Activated naive CD8-positive, alpha-beta T cell (primary cell): ENCODE measurements around the gene UVRAG.
"Not testable (repeated sequence)": the region's sequence is repeated elsewhere in the genome, so short reads cannot be mapped to it uniquely, and the experiment has no call there.

ENCODE experiments used
- H3K27ac Mint-ChIP-seq: one replicate; pipeline ENCODE4 v1.8.0; 2021; ENCODE audit warnings: mixed read lengths
- H3K27me3 Mint-ChIP-seq: one replicate; pipeline ENCODE4 v1.8.0; 2021; ENCODE audit warnings: mixed read lengths
- H3K36me3 Mint-ChIP-seq: one replicate; pipeline ENCODE4 v1.8.0; 2021; ENCODE audit warnings: mixed read lengths
- H3K4me1 Mint-ChIP-seq: one replicate; pipeline ENCODE4 v1.8.0; 2021; ENCODE audit warnings: low read depth, mixed read lengths
- H3K4me3 Mint-ChIP-seq: one replicate; pipeline ENCODE4 v1.8.0; 2021; ENCODE audit warnings: mild to moderate bottlenecking, mixed read lengths
- H3K9me3 Mint-ChIP-seq: one replicate; pipeline ENCODE4 v1.8.0; 2021; ENCODE audit warnings: low read depth, mixed read lengths

Gene UVRAG

DNA sequence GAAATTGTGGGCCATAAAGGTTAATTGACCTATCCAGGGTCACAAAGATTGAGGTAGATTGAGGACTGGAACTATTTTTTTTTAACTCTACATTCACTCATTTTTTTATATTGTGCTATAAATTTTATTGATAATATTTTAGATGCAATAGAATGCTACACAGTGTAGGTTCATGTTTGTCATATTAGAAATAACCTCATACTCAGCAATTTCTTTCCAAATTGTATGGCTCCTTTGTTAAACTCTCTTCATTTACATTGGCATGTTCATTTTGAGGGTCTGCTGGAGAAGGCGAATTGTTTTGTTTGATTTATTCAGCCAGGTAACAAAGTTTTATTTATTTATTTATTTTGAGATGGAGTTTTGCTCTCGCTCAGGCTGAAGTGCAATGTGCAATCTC is 44.6 kb downstream of the UVRAG start:
- H3K27ac Mint-ChIP-seq, result no peak overlapping the region

DNA sequence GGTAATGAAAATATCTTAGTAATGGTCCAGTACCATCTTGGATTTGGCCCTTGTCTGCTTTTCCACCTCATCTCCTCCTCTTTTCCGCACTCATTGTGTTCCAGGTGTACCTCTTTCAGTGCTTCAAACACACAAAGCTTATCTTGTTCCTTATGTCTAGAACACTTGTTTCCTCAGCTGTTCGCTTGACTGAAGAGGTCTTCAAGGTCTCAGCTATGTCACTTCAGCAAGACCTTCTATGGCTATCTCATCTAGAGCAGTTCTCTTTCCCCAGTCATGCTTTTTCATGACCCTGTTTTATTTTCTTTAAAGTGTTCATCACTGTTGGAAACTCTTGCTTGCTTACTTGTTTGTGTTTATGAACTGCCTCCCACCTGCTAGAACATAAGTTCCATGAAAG is 47.4 kb downstream of the UVRAG start:
- Mint-ChIP-seq H3K9me3 (no peaks in the 10 kb centered on the region), H3K27me3 (no peaks in the 10 kb centered on the region), H3K36me3 (no peaks in the 10 kb centered on the region), H3K27ac (no peak overlapping the region), H3K4me3 (no peak overlapping the region), H3K4me1 (peaks cover 4% of the 10 kb centered on the region)

More for the DNA sequence above, 44.6 kb downstream of the UVRAG start:
- H3K4me1 Mint-ChIP-seq, result peaks cover 4% of the 10 kb centered on the region
- peaks cover 5% of the 10 kb centered on the region for H3K36me3 Mint-ChIP-seq
- no peaks in the 10 kb centered on the region for H3K9me3 Mint-ChIP-seq
- no peaks in the 10 kb centered on the region for H3K27me3 Mint-ChIP-seq
- H3K4me3 Mint-ChIP-seq, result no peak overlapping the region

DNA sequence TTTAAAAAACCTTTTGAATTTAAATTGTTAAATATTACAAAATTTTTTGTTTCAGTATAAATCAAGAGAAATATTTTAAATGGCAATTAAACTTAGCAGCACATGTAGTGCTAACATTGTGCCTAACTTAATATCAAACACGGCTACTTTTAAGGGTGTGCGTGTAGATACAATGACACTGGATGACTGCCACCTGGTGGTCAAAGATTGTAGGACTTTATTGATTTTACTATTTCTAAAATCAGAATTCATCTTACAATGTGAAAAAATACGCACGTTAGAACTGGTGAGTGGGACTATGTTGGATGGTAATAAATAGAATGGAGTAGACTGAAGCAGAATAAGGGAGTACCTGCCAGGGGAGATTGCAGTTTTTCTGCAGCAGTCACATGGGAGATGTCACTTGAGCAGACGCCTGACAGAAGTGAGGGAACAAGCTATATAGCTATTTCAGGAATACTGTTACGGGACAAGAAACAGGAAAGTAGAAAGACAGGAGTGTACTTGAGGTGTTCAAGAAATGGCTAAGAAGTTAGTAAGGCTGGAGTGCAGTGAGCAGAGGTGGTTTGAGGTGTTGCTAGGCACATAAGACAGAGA is 52.9 kb downstream of the UVRAG start:
- Mint-ChIP-seq H3K27ac (no peak overlapping the region), H3K4me3 (no peak overlapping the region), H3K9me3 (no peaks in the 10 kb centered on the region), H3K27me3 (no peaks in the 10 kb centered on the region), H3K36me3 (no peaks in the 10 kb centered on the region), H3K4me1 (peaks cover 13% of the 10 kb centered on the region)

DNA sequence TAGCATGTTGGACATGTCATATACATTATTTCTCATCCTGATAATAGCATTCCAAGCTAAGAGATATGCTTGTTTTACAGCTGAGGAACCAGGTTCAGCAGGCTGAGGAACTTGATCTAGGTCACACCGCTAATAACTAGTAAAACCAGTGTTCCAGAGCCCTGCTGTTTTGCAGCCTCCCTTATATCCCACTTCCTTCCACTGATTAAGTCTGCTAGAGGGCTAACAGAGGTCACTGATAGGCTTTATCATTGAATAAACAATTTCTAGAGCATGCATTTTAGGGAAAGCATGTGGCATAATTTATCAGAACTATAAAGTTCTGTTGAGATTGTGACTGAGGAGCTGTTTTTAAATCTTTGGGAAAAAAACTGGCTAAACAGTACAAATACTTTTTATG is 54.0 kb downstream of the UVRAG start:
- Mint-ChIP-seq H3K27ac (no peak overlapping the region), H3K27me3 (no peaks in the 10 kb centered on the region), H3K4me3 (no peak overlapping the region), H3K9me3 (no peaks in the 10 kb centered on the region), H3K4me1 (peaks cover 23% of the 10 kb centered on the region), H3K36me3 (no peaks in the 10 kb centered on the region)

- Mint-ChIP-seq H3K27me3 (no peaks in the 10 kb centered on the region), H3K27ac (no peak overlapping the region), H3K4me3 (no peak overlapping the region), H3K36me3 (no peaks in the 10 kb centered on the region), H3K9me3 (no peaks in the 10 kb centered on the region), H3K4me1 (peaks cover 25% of the 10 kb centered on the region)
Observed at GRCh38 chr11:75869661-75870455, 54.8 kb downstream of the UVRAG start.

DNA sequence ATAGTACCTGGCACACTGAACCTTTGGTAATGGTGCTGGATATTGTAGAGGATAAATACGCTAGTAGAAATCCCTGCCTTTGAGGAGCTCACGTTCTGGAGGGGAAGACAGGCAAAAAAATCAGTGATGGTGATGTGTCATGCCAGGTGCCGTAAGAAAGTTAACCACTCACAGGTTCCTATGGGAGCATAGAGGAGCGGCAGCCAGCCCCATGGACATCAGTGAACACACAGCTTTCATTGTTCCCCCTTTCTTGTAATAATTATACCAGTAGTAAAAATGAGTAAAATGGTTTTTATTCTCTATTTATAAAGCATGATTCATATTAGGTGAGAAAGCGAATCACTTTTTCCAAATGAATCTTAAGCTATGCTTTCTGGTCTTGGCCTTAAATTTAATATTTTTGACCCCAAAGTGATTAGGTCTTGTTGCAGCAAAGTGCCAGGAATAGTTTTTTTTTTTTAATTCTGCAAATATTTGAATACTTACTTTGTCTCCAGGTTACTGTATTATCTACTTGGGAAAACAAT is 57.9 kb downstream of the UVRAG start:
- no peaks in the 10 kb centered on the region for H3K27me3 Mint-ChIP-seq
- no peak overlapping the region for H3K4me3 Mint-ChIP-seq
- no peaks in the 10 kb centered on the region for H3K9me3 Mint-ChIP-seq
- H3K27ac Mint-ChIP-seq, result peak overlapping the region; percentile 59
- H3K4me1 Mint-ChIP-seq, result peaks cover 24% of the 10 kb centered on the region
- H3K36me3 Mint-ChIP-seq, result no peaks in the 10 kb centered on the region

DNA sequence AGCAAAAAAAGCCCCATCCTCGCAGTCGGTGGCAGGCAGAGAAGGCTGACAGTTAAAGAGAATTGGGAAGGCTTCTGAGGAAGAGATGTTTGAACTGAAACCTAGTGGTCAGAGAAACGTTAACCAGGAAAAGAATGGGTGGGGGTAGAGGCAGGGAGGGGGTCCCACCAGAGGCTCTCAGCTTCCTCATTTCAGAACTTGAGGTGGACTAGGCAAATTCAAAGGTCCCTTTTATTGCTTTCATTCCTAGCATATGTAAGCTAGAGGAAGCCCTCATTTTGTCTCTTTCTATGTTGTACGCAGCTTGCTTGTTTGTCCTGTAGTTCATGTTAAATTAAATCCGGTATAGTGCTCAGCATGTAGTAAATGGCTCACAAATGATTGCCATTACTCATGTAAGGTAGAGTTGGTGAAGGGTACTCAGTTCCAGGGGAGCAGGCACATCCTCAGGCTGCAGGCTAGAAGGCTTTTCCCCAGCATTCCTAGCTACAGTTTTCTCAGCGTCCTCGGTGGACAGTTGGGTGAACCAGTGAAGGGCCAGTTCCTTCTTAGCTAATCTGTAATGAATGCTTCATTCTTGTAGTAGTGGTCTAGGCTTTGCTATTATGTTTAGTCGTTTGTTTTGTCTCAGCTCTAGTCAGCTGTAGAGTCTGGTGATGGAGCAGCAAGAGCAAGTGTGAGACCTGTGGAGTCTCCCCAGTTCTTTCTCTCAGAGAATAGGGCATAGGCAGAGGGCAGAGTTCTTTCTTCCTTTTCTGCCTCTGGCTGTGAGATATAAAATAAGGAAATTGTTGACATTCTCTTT is 58.6 kb downstream of the UVRAG start:
- Mint-ChIP-seq H3K4me1 (peaks cover 22% of the 10 kb centered on the region), H3K27ac (peak overlapping the region; percentile 59), H3K27me3 (no peaks in the 10 kb centered on the region), H3K4me3 (no peak overlapping the region), H3K9me3 (no peaks in the 10 kb centered on the region), H3K36me3 (no peaks in the 10 kb centered on the region)

- Mint-ChIP-seq H3K27ac (no peak overlapping the region), H3K9me3 (no peaks in the 10 kb centered on the region), H3K27me3 (no peaks in the 10 kb centered on the region), H3K36me3 (peaks cover 4% of the 10 kb centered on the region), H3K4me3 (no peak overlapping the region), H3K4me1 (peaks cover 22% of the 10 kb centered on the region)
Observed at GRCh38 chr11:75874684-75875341, 59.8 kb downstream of the UVRAG start.

GRCh38 chr11:75877327-75877726 is 62.3 kb downstream of the UVRAG start:
- H3K9me3 Mint-ChIP-seq, H3K36me3 Mint-ChIP-seq, H3K27me3 Mint-ChIP-seq: not testable (repeated sequence)

DNA sequence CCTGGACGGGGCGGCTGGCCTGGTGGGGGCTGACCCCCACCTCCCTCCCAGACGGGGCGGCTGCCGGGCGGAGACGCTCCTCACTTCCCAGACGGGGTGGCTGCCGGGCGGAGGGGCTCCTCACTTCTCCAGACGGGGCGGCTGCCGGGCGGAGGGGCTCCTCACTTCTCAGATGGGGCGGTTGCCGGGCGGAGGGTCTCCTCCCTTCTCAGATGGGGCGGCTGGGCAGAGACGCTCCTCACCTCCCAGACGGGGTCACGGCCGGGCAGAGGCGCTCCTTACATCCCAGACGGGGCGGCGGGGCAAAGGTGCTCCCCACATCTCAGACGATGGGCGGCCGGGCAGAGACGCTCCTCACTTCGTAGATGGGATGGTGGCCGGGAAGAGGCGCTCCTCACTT is 62.9 kb downstream of the UVRAG start:
- Mint-ChIP-seq H3K4me1 (peaks cover 12% of the 10 kb centered on the region), H3K36me3 (peaks cover 10% of the 10 kb centered on the region)
- not testable (repeated sequence) for H3K4me3 Mint-ChIP-seq, H3K27me3 Mint-ChIP-seq, H3K9me3 Mint-ChIP-seq, H3K27ac Mint-ChIP-seq

More at GRCh38 chr11:75877327-75877726, 62.3 kb downstream of the UVRAG start:
- not testable (repeated sequence) for H3K4me3 Mint-ChIP-seq, H3K27ac Mint-ChIP-seq
- peaks cover 16% of the 10 kb centered on the region for H3K4me1 Mint-ChIP-seq

- Mint-ChIP-seq H3K27ac (no peak overlapping the region), H3K36me3 (peaks cover 10% of the 10 kb centered on the region), H3K4me3 (no peak overlapping the region), H3K4me1 (peaks cover 3% of the 10 kb centered on the region), H3K9me3 (no peaks in the 10 kb centered on the region), H3K27me3 (no peaks in the 10 kb centered on the region)
Observed at GRCh38 chr11:75878933-75879332, 63.9 kb downstream of the UVRAG start.

DNA sequence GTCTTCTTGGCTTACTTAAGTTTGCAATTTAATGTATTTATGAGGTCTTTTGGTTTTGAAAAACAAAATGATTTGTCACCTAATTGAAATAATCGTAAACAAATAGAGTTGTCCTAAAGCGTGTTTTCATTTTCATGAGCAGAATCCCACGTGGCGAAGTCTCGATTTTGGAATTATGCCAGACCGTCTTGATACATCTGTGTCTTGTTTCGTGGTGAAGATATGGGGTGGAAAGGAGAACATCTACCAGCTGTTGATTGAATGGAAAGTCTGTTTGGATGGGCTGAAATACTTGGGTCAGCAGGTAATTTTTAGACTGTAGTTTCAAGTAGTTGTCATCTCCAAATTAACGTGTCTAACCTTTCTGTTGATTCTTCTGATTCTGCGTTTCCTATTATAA is 64.7 kb downstream of the UVRAG start:
- Mint-ChIP-seq H3K27ac (no peak overlapping the region), H3K36me3 (peaks cover 13% of the 10 kb centered on the region), H3K9me3 (no peaks in the 10 kb centered on the region), H3K27me3 (no peaks in the 10 kb centered on the region), H3K4me1 (peaks cover 4% of the 10 kb centered on the region), H3K4me3 (no peak overlapping the region)

DNA sequence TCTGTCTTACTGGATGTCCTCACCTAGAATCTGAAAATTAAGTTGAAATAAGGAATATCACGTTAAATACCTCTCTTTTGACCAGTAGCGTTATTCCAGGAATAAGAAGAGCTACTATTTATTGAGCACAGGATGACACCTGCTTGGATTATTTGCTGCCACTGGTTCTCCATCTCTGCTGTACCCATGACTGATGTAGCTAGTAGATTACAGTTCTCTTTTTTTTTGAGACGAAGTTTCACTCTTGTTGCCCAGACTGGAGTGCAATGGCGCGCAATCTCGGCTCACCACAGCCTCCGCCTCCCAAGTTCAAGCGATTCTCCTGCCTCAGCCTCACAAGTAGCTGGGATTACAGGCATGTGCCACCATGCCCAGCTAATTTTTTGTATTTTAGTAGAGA is 65.3 kb downstream of the UVRAG start:
- peaks cover 13% of the 10 kb centered on the region for H3K36me3 Mint-ChIP-seq
- not testable (repeated sequence) for H3K4me1 Mint-ChIP-seq, H3K27me3 Mint-ChIP-seq, H3K27ac Mint-ChIP-seq, H3K9me3 Mint-ChIP-seq, H3K4me3 Mint-ChIP-seq

GRCh38 chr11:75884321-75884720 is 69.3 kb downstream of the UVRAG start:
- H3K27ac Mint-ChIP-seq, result no peak overlapping the region

DNA sequence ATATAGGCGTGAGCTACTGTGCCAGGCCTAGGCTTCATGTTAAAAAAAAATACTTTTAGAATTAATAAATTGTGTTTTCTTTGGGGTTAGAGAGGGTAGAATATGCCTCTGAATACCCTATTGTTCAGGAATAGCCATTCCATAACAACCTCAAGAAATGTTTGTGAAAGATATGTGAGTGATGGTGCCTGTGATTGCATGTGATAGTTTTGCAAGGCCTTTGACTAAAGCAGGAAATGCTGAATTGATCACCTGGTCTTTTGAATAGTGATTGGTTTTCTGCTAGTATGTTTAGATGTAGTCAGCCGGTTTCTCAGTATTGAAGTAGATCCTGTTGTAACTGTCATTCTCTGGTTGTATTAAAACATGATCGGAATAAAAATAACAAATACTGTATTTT is 73.4 kb downstream of the UVRAG start:
- no peaks in the 10 kb centered on the region for H3K27me3 Mint-ChIP-seq
- no peaks in the 10 kb centered on the region for H3K9me3 Mint-ChIP-seq
- H3K4me1 Mint-ChIP-seq, result peaks cover 6% of the 10 kb centered on the region
- no peak overlapping the region for H3K4me3 Mint-ChIP-seq
- peaks cover 7% of the 10 kb centered on the region for H3K36me3 Mint-ChIP-seq
- no peak overlapping the region for H3K27ac Mint-ChIP-seq

More at GRCh38 chr11:75884321-75884720, 69.3 kb downstream of the UVRAG start:
- Mint-ChIP-seq H3K36me3 (peaks cover 17% of the 10 kb centered on the region), H3K27me3 (no peaks in the 10 kb centered on the region), H3K4me1 (peaks cover 4% of the 10 kb centered on the region), H3K9me3 (no peaks in the 10 kb centered on the region), H3K4me3 (no peak overlapping the region)
